C4-2B (cell line): ENCODE results near the gene AKAP11.

Experiments
- ZFX ChIP-seq: fragments of 450-650 bp; IDR thresholded peaks from 2 replicates; pipeline ENCODE4 v1.6.1; 2017
- TF ChIP-seq, protein P1 (sequence below): fragments of 450-650 bp; conservative IDR thresholded peaks from 2 replicates; pipeline ENCODE4 v1.5.1; 2017; ENCODE audit warnings: mild to moderate bottlenecking

- TF ChIP-seq, protein P1, sequence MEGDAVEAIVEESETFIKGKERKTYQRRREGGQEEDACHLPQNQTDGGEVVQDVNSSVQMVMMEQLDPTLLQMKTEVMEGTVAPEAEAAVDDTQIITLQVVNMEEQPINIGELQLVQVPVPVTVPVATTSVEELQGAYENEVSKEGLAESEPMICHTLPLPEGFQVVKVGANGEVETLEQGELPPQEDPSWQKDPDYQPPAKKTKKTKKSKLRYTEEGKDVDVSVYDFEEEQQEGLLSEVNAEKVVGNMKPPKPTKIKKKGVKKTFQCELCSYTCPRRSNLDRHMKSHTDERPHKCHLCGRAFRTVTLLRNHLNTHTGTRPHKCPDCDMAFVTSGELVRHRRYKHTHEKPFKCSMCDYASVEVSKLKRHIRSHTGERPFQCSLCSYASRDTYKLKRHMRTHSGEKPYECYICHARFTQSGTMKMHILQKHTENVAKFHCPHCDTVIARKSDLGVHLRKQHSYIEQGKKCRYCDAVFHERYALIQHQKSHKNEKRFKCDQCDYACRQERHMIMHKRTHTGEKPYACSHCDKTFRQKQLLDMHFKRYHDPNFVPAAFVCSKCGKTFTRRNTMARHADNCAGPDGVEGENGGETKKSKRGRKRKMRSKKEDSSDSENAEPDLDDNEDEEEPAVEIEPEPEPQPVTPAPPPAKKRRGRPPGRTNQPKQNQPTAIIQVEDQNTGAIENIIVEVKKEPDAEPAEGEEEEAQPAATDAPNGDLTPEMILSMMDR, result no peak
- no peak for TF ChIP-seq ZFX
Observed at GRCh38 chr13:42283574-42283973, 11.6 kb downstream of the AKAP11 start.
